ENCODE data around the gene RNF169. TPM values are rescaled to one million over a fixed set of nuclear protein-coding genes. Genes with fewer than 3 reads are reported as not detected.

RNF169 gene
- total and polyA plus RNA-seq, 9 donors, result 7.1 to 26.1 (median 21.9) TPM

- DNase-seq, result peak in 2 of 5 donors; percentile 37 to 40
- intact Hi-C loops (cut with DNase I), result no loop called here
- no peaks in the 10 kb centered on the region for H3K9me3 ChIP-seq
- no peak overlapping the region for H3K4me3 ChIP-seq
- no peaks in the 10 kb centered on the region for H3K36me3 ChIP-seq
- WGBS, 3 donors, result 33 to 40% (median 38%) methylated on average over 8 of the region's 8 CpGs
- H3K4me1 ChIP-seq (ENCODE audit: insufficient read depth), result peaks cover 3% of the 10 kb centered on the region
- H3K27me3 ChIP-seq, result no peaks in the 10 kb centered on the region
- peak overlapping the region in 1 of 2 donors; percentile 35 for H3K27ac ChIP-seq
- TF ChIP-seq CTCF (IDR thresholded peaks at IDR 0.05), result no peak
- no peak for TF ChIP-seq POLR2A (IDR thresholded peaks at IDR 0.05)
- no peak for TF ChIP-seq EP300 (IDR thresholded peaks at IDR 0.05)
Observed at GRCh38 chr11:74710281-74710938, 38.2 kb upstream of the RNF169 start.

DNA sequence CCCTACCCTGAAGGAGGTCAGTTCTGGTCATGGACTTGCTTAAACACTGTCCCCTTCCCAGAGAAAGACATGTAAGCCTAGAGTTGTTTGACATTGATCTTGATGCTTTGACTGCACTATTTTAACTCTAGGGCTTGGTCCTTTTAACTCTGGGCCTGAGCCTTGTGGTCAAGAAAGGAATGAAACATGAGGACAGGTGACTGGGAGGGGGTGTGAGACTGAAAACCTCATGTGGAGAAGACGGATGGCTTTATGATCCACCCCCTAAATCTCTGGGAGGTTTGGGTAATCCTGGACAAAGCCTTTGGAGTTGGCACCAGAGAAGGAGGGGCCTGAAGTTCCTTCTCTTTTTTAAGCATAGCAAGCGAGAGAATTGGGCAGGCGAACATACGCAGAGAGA is 35.0 kb upstream of the RNF169 start:
- intact Hi-C loops (cut with DNase I), result no loop called here
- 74 to 98% (median 83%) methylated on average over 4 of the region's 4 CpGs for WGBS, 3 donors
- TF ChIP-seq CTCF (IDR thresholded peaks at IDR 0.05) (no peak), EP300 (IDR thresholded peaks at IDR 0.05) (no peak), POLR2A (IDR thresholded peaks at IDR 0.05) (no peak)

DNA sequence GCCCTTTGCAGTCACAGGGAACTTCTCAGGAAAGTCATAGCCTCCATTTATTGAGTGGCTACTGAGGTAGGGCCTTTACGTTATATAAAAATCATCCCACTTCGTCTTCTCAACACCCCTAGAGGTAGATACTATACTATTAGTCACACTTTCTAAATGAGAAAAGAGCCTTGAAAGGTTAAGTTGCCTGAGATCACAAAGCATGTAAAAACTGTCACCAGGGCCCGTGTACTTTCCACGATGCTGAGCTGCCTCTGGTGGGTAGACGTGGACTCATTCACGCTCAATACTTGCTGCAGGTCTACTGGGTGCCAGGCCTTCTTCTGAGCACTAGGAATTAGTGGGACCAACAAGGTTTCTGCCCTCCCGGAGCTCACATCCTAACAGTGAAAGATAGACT is 33.7 kb upstream of the RNF169 start:
- intact Hi-C loops (cut with DNase I), result no loop called here
- Histone ChIP-seq H3K9me3 (no peaks in the 10 kb centered on the region), H3K27me3 (no peaks in the 10 kb centered on the region), H3K4me3 (no peak overlapping the region), H3K4me1 (ENCODE audit: insufficient read depth) (peaks cover 7% of the 10 kb centered on the region), H3K36me3 (no peaks in the 10 kb centered on the region), H3K27ac (no peak overlapping the region)
- no peak for DNase-seq
- TF ChIP-seq CTCF (IDR thresholded peaks at IDR 0.05) (no peak), POLR2A (IDR thresholded peaks at IDR 0.05) (no peak), EP300 (IDR thresholded peaks at IDR 0.05) (no peak)
- 93 to 96% (median 96%) methylated on average over 7 of the region's 7 CpGs for WGBS, 3 donors

More for the DNA sequence above, 35.0 kb upstream of the RNF169 start:
- no peak overlapping the region for H3K27ac ChIP-seq
- no peak for DNase-seq
- peaks cover 6% of the 10 kb centered on the region for H3K4me1 ChIP-seq (ENCODE audit: insufficient read depth)
- no peaks in the 10 kb centered on the region for H3K9me3 ChIP-seq
- no peak overlapping the region for H3K4me3 ChIP-seq
- no peaks in the 10 kb centered on the region for H3K27me3 ChIP-seq
- no peaks in the 10 kb centered on the region for H3K36me3 ChIP-seq

DNA sequence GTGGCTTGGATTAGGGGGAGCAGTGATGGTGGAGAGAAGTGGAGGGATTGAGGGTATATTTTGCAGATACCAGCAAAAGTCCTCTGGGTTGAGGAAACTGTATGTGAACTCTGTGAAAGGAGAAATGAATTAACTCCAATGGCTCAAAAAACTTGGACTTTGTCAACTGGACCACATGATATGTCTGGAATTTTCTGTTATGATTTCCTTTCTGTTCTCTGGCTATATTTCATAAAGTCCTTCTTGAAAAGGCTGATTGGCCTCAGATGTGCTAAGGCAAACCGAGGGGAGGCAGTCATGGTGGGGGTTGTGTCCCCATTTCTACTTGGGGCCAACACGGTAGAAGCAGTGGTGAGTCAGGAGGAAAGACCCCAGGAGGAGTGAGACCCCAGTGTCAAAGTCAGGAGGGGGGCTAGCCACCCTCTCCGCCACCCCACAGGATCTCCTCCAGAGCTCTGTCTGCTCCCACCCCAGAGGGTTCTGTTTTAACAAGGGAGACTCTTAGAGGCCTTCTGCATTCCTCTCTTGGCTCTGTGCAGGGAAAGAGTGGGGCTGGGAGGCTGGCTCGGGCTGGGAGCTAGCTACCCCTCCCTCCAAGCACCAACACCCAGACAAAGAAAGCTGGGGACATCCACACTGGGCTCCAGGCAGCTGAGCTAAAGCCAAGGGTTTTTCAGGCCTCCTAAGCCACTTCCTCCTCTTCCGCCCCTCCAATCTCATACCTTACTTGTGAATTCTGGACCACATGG is 31.3 kb upstream of the RNF169 start:
- no peak overlapping the region for H3K27ac ChIP-seq
- WGBS, 3 donors, result 32 to 51% (median 43%) methylated on average over 4 to 5 of the region's 5 CpGs
- no peak overlapping the region for H3K4me3 ChIP-seq
- TF ChIP-seq POLR2A (IDR thresholded peaks at IDR 0.05) (no peak), CTCF (IDR thresholded peaks at IDR 0.05) (no peak), EP300 (IDR thresholded peaks at IDR 0.05) (no peak)
- DNase-seq, result peak in 1 of 5 donors; percentile 27
- H3K36me3 ChIP-seq, result no peaks in the 10 kb centered on the region
- intact Hi-C loops (cut with DNase I), result no loop called here
- H3K9me3 ChIP-seq, result no peaks in the 10 kb centered on the region
- H3K4me1 ChIP-seq (ENCODE audit: insufficient read depth), result peaks cover 17% of the 10 kb centered on the region
- H3K27me3 ChIP-seq, result no peaks in the 10 kb centered on the region

Data from ovary (tissue), 9 donors.